Thoracic aorta (tissue), 2 donors: ENCODE measurements around the gene NMNAT2. TPM values are rescaled to one million over a fixed set of nuclear protein-coding genes. Genes with fewer than 3 reads are reported as not detected.

ENCODE experiments used
- ATAC-seq: fragments of 150-250 bp; one replicate; pipeline ENCODE4 v1.8.0; 2017; ENCODE audit warnings: low read depth; ENCODE audit not compliant: insufficient number of reproducible peaks, low FRiP score
- DNase-seq: peaks from one replicate; pipeline ENCODE4 v3.0.0-alpha.2; 2020; ENCODE audit warnings: low spot score
- H3K27ac ChIP-seq, 2 donors: fragments of 200-600 bp; sonication (generic); 1 replicate in 1 of 2; 2 replicates in 1 of 2; pipeline ENCODE4 v1.5.1; 2016; ENCODE audit warnings: mild to moderate bottlenecking in 2 of 2, moderate library complexity in 2 of 2
- H3K27me3 ChIP-seq: fragments of 200-600 bp; sonication (generic); replicated peaks from 2 replicates; pipeline ENCODE4 v1.6.0; 2016; ENCODE audit warnings: mild to moderate bottlenecking; ENCODE audit not compliant: insufficient read depth
- H3K36me3 ChIP-seq: fragments of 200-600 bp; sonication (generic); one replicate; pipeline ENCODE4 v1.5.1; 2016
- H3K4me1 ChIP-seq, 2 donors: fragments of 200-600 bp; sonication (generic); 1 replicate in 1 of 2; 2 replicates in 1 of 2; pipeline versions ENCODE4 v1.5.1 to v1.6.0; 2016; ENCODE audit warnings: low read depth in 2 of 2, mild to moderate bottlenecking in 1 of 2; ENCODE audit not compliant: control insufficient read depth in 1 of 2
- H3K4me3 ChIP-seq: fragments of 200-600 bp; sonication (generic); 2 replicates; pipeline ENCODE4 v1.5.1; 2016; ENCODE audit warnings: mild to moderate bottlenecking
- H3K9me3 ChIP-seq: fragments of 200-600 bp; sonication (generic); 2 replicates; pipeline ENCODE4 v1.5.1; 2016
- total RNA-seq, 2 donors: library from RNA; depleted of rRNA; stranded (reverse); fragments of >200 nt; gene quantifications; one replicate each; pipeline versions ENCODE4 v1.1.0 to v1.2.3, GENCODE V29; 2016
- TF ChIP-seq, protein P1 (sequence below): fragments of 200-600 bp; sonication (generic); IDR thresholded peaks from one replicate; pipeline ENCODE4 v1.5.1; 2019; ENCODE audit warnings: antibody characterized with exemption

NMNAT2 gene
- total RNA-seq, 2 donors from 2014 or later = 0.68 to 1.1 TPM

DNA sequence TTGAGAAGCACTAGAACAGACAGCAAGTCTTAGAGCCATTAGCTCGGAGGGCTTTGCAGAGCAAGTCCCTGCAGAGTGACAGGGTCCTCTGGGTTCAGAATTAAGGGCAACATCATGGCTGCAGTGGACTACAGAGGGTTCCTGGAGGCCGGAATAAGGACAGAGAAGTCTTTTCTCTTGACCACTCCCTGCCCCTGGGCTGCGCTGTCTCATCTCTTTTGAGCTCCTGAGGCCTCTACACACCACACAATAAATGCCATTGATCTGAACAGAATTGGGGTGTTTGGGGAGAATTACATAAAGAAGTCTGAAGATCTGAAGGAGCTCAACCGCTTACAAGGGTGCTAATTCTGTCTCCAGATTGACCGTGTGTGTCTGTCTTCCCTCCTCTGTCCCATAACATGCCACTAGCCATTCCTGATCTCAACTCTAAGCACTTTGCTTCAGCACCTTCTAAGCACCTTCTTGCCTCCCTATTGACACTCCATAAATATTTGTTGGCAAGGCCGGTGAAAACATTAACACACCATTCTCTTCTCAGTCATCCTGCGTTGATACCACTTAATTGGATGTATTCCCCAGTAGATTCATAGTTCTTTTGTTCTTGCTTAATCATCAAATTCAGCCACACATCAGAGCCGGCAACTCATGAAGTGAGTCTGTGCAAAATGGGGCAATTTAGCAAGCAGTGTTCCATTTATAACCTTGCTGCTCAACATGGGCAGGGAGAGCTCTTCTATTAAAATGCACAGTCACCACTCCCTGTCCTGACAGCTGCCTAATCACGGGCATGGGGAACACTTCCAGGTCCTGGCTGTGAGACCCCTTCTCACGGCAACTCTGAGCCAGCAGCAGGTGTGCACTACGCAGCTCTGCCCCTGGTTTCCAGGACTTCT lies 49.7 kb downstream of the NMNAT2 start:
- ATAC-seq (no peak), DNase-seq (no peak)
- H3K4me3 ChIP-seq = no peak overlapping the region
- no peaks in the 10 kb centered on the region for H3K36me3 ChIP-seq
- H3K27ac ChIP-seq = no peak overlapping the region
- TF ChIP-seq, protein P1, sequence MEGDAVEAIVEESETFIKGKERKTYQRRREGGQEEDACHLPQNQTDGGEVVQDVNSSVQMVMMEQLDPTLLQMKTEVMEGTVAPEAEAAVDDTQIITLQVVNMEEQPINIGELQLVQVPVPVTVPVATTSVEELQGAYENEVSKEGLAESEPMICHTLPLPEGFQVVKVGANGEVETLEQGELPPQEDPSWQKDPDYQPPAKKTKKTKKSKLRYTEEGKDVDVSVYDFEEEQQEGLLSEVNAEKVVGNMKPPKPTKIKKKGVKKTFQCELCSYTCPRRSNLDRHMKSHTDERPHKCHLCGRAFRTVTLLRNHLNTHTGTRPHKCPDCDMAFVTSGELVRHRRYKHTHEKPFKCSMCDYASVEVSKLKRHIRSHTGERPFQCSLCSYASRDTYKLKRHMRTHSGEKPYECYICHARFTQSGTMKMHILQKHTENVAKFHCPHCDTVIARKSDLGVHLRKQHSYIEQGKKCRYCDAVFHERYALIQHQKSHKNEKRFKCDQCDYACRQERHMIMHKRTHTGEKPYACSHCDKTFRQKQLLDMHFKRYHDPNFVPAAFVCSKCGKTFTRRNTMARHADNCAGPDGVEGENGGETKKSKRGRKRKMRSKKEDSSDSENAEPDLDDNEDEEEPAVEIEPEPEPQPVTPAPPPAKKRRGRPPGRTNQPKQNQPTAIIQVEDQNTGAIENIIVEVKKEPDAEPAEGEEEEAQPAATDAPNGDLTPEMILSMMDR = no peak
- H3K9me3 ChIP-seq = no peaks in the 10 kb centered on the region
- no peaks in the 10 kb centered on the region for H3K27me3 ChIP-seq
- H3K4me1 ChIP-seq = no peaks in the 10 kb centered on the region

DNA sequence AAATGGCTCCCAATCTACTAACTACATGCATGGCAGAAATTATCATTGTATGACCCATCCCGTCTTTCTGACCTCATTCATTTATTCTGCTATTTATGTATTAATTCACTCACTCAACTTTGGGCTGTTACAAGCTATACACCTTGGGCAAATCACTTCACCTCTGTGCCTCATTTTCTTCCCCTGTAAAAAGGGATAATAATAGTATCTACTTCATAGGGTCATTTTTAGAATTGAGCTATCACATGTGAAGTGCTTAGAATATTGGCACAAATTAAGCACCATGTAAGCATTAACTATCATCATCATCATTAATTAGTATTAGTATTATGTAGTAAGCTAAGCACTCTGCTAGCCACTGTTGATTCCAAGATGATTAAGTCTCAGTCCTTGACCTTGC lies 52.1 kb downstream of the NMNAT2 start:
- DNase-seq (no peak), ATAC-seq (no peak)
- Histone ChIP-seq H3K27ac (no peak overlapping the region), H3K27me3 (no peaks in the 10 kb centered on the region), H3K9me3 (no peaks in the 10 kb centered on the region), H3K4me3 (no peak overlapping the region), H3K36me3 (no peaks in the 10 kb centered on the region), H3K4me1 (no peaks in the 10 kb centered on the region)
- TF ChIP-seq, protein P1 = no peak

DNA sequence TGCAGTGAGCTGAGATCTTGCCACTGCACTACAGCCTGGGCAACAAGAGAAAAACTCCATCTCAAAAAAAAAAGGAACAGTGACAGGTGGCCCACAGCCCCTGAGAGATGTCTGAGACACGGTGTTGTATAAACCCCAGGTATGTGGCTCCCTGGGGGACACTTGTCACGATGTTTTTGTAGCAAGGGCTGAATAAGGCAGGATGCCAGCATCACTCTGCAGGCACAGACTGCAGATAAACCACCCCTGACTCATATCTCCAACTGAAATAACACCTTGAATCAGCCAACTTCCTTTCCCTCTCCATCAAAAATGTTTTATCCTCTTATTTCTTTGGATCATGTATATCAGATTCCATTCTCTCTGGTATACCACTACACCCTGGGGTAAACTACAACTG lies 52.5 kb downstream of the NMNAT2 start:
- Histone ChIP-seq H3K4me3 (no peak overlapping the region), H3K9me3 (no peaks in the 10 kb centered on the region), H3K27me3 (no peaks in the 10 kb centered on the region), H3K27ac (no peak overlapping the region), H3K36me3 (no peaks in the 10 kb centered on the region), H3K4me1 (no peaks in the 10 kb centered on the region)
- TF ChIP-seq, protein P1 = no peak
- ATAC-seq (no peak), DNase-seq (no peak)

DNA sequence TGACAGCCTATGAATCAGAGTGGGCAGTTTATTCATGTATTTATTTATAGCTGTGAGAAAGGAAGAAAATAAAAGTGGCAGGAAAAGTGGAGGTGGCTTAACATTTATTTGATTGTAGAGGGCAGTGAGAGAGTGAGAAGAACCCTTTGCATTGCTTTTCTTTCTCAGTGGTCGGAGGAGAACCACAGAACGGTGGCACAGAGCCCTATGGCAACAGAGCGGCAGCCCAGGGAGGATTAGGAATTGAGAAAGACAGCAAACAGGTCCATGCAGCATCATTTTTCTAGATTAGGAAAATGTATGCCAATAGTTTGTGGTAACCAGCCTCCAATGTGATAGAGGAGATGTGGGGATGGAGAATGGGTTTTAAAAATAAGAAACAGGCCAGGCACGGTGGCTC lies 53.1 kb downstream of the NMNAT2 start:
- ATAC-seq (no peak), DNase-seq (no peak)
- Histone ChIP-seq H3K4me1 (no peaks in the 10 kb centered on the region), H3K27me3 (no peaks in the 10 kb centered on the region), H3K36me3 (no peaks in the 10 kb centered on the region), H3K27ac (no peak overlapping the region), H3K9me3 (no peaks in the 10 kb centered on the region), H3K4me3 (no peak overlapping the region)
- TF ChIP-seq, protein P1 = no peak

DNA sequence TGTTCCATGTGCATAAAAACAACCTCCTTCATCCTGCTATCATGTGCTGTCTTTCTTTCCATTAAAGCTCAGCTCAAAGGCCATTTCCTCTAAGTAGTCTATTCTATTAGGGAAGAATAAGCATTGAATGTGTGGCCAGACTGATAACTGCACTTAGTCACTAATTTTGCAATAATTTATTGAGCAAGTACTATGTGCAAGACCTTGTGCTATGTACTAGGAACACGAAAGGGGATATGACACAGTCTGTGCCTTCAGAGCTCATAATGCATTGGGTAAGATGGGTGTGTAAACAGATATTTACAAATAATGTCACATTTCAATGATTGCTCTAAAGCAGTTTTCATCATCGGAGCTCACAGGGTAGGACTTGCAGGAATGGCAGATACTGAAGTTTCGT lies 54.2 kb downstream of the NMNAT2 start:
- H3K36me3 ChIP-seq = no peaks in the 10 kb centered on the region
- no peaks in the 10 kb centered on the region for H3K27me3 ChIP-seq
- no peak for DNase-seq
- no peak overlapping the region for H3K4me3 ChIP-seq
- TF ChIP-seq, protein P1 = no peak
- no peaks in the 10 kb centered on the region for H3K9me3 ChIP-seq
- no peak for ATAC-seq
- H3K27ac ChIP-seq = no peak overlapping the region
- H3K4me1 ChIP-seq = no peaks in the 10 kb centered on the region
